ENCODE data around the gene CCDC177. TPM values are rescaled to one million over a fixed set of nuclear protein-coding genes. Genes with fewer than 3 reads are reported as not detected.

Gene CCDC177
- polyA plus RNA-seq (2011; rRNA removed) = not detected in 2 replicates
- 0.05 TPM in 1 of 2 replicates, not detected in the other for polyA minus RNA-seq (2011; rRNA and poly(A)+ RNA removed)

GRCh38 chr14:69574263-69574953 is at the start of gene CCDC177:
CCDC177 (minus strand) TSS chr14:69574871; CDS start chr14:69573622, 1,249 bp downstream.
- peak; percentile 97 for TF ChIP-seq CTCF (IDR thresholded peaks at IDR 0.05; ENCODE audit: low read depth, low read length)

GRCh38 chr14:69624136-69624535 is 49.5 kb upstream of the CCDC177 start:
- Histone ChIP-seq H3K4me3 (ENCODE audit: low read depth, low read length) (no peak overlapping the region), H3K27ac (ENCODE audit: low read depth, low read length) (no peak overlapping the region), H3K27me3 (ENCODE audit: control insufficient read depth, insufficient read depth, low read length) (no peaks in the 10 kb centered on the region), H3K9me3 (ENCODE audit: control insufficient read depth, insufficient read depth, low read length) (no peaks in the 10 kb centered on the region)
- ChIA-PET POLR2A (no interaction called here), CTCF (interaction anchor here (1.4 kb wide), 1 partner anchor 39 kb away, joined by 5 read pairs; no protein-coding TSS in a partner anchor)
- TF ChIP-seq CTCF (IDR thresholded peaks at IDR 0.05; ENCODE audit: low read depth, low read length) = no peak
- DNase-seq (ENCODE audit: low read depth, low spot score) = no peak

More at GRCh38 chr14:69574263-69574953, at the start of gene CCDC177:
- CTCF ChIA-PET = interaction anchor here (0.7 to 3.7 kb wide), 11 partner anchors 11 to 332 kb away, joined by 3 to 22 read pairs (median 8); no protein-coding TSS in a partner anchor
- Histone ChIP-seq H3K4me3 (ENCODE audit: low read depth, low read length) (peak within 1 kb of the TSS; percentile 46), H3K9me3 (ENCODE audit: control insufficient read depth, insufficient read depth, low read length) (peaks cover 4% of the 10 kb centered on the region), H3K27me3 (ENCODE audit: control insufficient read depth, insufficient read depth, low read length) (peaks cover 67% of the 10 kb centered on the region), H3K27ac (ENCODE audit: low read depth, low read length) (no peak within 1 kb of the TSS)
- POLR2A ChIA-PET = interaction anchor here (0.6 to 0.7 kb wide), 2 partner anchors 28 to 64 kb away, joined by 3 read pairs; no protein-coding TSS in a partner anchor
- DNase-seq (ENCODE audit: low read depth, low spot score) = no peak

GRCh38 chr14:69620981-69621380 is 46.3 kb upstream of the CCDC177 start:
- ChIA-PET CTCF (no interaction called here), POLR2A (no interaction called here)
- Histone ChIP-seq H3K27ac (ENCODE audit: low read depth, low read length) (no peak overlapping the region), H3K9me3 (ENCODE audit: control insufficient read depth, insufficient read depth, low read length) (no peaks in the 10 kb centered on the region), H3K4me3 (ENCODE audit: low read depth, low read length) (no peak overlapping the region), H3K27me3 (ENCODE audit: control insufficient read depth, insufficient read depth, low read length) (no peaks in the 10 kb centered on the region)
- TF ChIP-seq CTCF (IDR thresholded peaks at IDR 0.05; ENCODE audit: low read depth, low read length) = no peak
- no peak for DNase-seq (ENCODE audit: low read depth, low spot score)

GRCh38 chr14:69620211-69620611 is 45.5 kb upstream of the CCDC177 start:
- DNase-seq (ENCODE audit: low read depth, low spot score) = no peak
- H3K27me3 ChIP-seq (ENCODE audit: control insufficient read depth, insufficient read depth, low read length) = no peaks in the 10 kb centered on the region
- H3K9me3 ChIP-seq (ENCODE audit: control insufficient read depth, insufficient read depth, low read length) = no peaks in the 10 kb centered on the region
- ChIA-PET CTCF (no interaction called here), POLR2A (no interaction called here)
- no peak overlapping the region for H3K4me3 ChIP-seq (ENCODE audit: low read depth, low read length)
- TF ChIP-seq CTCF (IDR thresholded peaks at IDR 0.05; ENCODE audit: low read depth, low read length) = no peak
- no peak overlapping the region for H3K27ac ChIP-seq (ENCODE audit: low read depth, low read length)

- POLR2A ChIA-PET = no interaction called here
- Histone ChIP-seq H3K4me3 (ENCODE audit: low read depth, low read length) (no peak overlapping the region), H3K27ac (ENCODE audit: low read depth, low read length) (no peak overlapping the region), H3K27me3 (ENCODE audit: control insufficient read depth, insufficient read depth, low read length) (no peaks in the 10 kb centered on the region), H3K9me3 (ENCODE audit: control insufficient read depth, insufficient read depth, low read length) (no peaks in the 10 kb centered on the region)
- TF ChIP-seq CTCF (IDR thresholded peaks at IDR 0.05; ENCODE audit: low read depth, low read length) = no peak
- CTCF ChIA-PET = no interaction called here
- DNase-seq (ENCODE audit: low read depth, low spot score) = no peak
Observed at GRCh38 chr14:69619012-69619411, 44.3 kb upstream of the CCDC177 start.

Measured in AG04450 (cell line).